ENCODE data around the gene PCDH15. TPM values are rescaled to one million over a fixed set of nuclear protein-coding genes. Genes with fewer than 3 reads are reported as not detected.

PCDH15 gene
- total RNA-seq, 1 donor from 2014 or later: 2.1 TPM

DNA sequence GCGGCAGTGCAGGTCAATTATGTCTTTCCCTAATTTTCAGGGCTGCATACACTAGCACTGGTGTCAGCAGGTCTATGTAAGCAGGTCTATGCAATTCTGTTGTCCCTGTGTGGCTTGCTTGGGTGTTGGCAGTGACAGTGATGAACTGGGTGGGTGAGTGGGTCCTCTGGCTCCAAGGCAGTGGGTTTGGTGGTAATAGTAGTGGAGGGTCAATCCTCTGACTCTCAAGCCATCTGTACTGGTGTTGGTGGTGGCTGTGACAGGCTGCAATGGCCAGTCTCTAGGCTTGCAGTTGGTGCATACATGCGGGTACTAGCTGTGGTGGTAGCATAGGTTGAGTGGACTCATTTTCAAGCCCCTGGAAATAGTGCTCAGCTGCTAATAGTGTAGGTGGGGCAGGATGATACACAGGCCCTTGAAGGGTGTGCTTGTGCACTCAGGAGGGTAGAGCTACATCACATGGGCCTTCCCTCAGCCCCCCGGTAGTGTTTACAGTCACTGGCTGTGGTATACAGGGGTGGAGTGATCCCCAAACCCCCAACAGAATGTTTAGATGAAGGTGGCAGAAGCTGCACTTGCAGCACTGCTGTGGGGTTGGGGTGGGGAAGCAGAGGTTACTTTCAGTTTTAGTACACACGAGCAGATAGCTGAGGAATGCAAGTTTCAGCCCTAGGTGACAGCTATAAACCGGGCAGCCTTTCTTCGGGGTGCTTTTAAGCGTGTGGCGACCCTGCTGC, 331.3 kb downstream of the PCDH15 start:
- ATAC-seq (no peak), DNase-seq (no peak)
- intact Hi-C loops (cut with DNase I): no loop called here
- Histone ChIP-seq H3K9me3 (no peaks in the 10 kb centered on the region), H3K27me3 (ENCODE audit: low read depth) (no peaks in the 10 kb centered on the region), H3K36me3 (no peaks in the 10 kb centered on the region), H3K4me3 (no peak overlapping the region), H3K4me1 (no peaks in the 10 kb centered on the region), H3K27ac (no peak overlapping the region)
- TF ChIP-seq, protein P1, sequence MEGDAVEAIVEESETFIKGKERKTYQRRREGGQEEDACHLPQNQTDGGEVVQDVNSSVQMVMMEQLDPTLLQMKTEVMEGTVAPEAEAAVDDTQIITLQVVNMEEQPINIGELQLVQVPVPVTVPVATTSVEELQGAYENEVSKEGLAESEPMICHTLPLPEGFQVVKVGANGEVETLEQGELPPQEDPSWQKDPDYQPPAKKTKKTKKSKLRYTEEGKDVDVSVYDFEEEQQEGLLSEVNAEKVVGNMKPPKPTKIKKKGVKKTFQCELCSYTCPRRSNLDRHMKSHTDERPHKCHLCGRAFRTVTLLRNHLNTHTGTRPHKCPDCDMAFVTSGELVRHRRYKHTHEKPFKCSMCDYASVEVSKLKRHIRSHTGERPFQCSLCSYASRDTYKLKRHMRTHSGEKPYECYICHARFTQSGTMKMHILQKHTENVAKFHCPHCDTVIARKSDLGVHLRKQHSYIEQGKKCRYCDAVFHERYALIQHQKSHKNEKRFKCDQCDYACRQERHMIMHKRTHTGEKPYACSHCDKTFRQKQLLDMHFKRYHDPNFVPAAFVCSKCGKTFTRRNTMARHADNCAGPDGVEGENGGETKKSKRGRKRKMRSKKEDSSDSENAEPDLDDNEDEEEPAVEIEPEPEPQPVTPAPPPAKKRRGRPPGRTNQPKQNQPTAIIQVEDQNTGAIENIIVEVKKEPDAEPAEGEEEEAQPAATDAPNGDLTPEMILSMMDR (IDR thresholded peaks at IDR 0.05): no peak

DNA sequence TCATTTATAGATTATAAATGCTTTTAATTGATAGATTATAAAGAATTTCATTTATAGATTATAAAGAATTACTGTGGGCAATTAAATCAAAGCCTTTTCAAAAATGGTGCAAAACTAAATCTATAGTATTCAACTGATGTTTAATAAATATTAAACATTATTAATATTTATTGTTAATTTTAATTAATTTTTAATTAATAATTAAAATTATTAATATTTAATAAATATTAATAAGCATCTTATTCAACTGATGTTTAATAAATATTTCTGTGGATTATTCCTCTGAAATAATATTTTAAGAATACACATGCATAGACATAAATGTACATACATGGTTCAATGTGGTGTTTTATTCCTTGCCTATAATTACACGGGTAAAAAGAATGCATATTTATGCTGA, 346.8 kb downstream of the PCDH15 start:
- TF ChIP-seq, protein P1 (IDR thresholded peaks at IDR 0.05): no peak
- Histone ChIP-seq H3K36me3 (no peaks in the 10 kb centered on the region), H3K27ac (no peak overlapping the region), H3K9me3 (no peaks in the 10 kb centered on the region), H3K27me3 (ENCODE audit: low read depth) (no peaks in the 10 kb centered on the region), H3K4me3 (no peak overlapping the region), H3K4me1 (no peaks in the 10 kb centered on the region)
- DNase-seq (no peak), ATAC-seq (no peak)
- intact Hi-C loops (cut with DNase I): no loop called here

DNA sequence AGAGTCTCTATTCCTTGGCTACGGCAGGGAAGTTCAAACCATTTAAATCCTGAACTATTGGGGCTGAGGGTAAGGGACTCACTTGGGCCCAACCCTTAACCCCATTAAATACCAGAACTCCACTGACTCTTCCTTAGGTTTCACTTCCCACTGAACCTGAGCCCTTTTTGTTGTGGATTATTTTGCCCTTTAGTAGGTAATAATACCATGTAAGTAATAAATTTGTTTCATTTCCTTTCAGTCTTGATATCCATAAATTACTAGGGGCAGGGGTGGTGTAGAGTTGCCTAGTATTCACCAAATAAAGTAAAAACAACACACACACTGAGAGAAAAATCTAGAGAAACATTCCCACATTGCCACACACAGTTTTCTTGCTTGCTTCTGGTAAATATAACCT, 352.0 kb downstream of the PCDH15 start:
- no peaks in the 10 kb centered on the region for H3K9me3 ChIP-seq
- TF ChIP-seq, protein P1 (IDR thresholded peaks at IDR 0.05): no peak

DNA sequence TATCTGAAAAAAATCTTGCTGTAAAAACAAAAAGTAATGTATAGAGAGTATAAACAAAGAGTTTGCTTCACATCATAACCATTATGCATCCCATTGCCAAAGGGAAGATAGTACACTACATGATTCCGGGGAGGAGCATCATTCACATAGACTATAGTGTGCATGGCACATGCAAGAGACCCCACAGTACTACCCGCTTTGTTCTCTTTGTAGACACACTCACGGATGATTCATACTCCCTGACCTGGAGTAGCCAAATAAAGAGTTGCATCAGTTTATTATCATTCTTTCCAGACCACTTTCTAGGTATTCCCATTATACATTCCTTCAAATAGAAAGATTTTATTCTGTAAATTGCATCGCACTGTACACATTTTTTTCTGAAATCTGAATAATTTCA, 356.9 kb downstream of the PCDH15 start:
- ATAC-seq (no peak), DNase-seq (no peak)
- Histone ChIP-seq H3K36me3 (no peaks in the 10 kb centered on the region), H3K4me1 (no peaks in the 10 kb centered on the region), H3K4me3 (no peak overlapping the region), H3K27ac (no peak overlapping the region), H3K9me3 (no peaks in the 10 kb centered on the region), H3K27me3 (ENCODE audit: low read depth) (no peaks in the 10 kb centered on the region)
- TF ChIP-seq, protein P1 (IDR thresholded peaks at IDR 0.05): no peak
- intact Hi-C loops (cut with DNase I): no loop called here

More for the DNA sequence above, 352.0 kb downstream of the PCDH15 start:
- Histone ChIP-seq H3K27ac (no peak overlapping the region), H3K4me1 (no peaks in the 10 kb centered on the region), H3K4me3 (no peak overlapping the region), H3K36me3 (no peaks in the 10 kb centered on the region), H3K27me3 (ENCODE audit: low read depth) (no peaks in the 10 kb centered on the region)
- ATAC-seq: no peak
- intact Hi-C loops (cut with DNase I): no loop called here
- no peak for DNase-seq

DNA sequence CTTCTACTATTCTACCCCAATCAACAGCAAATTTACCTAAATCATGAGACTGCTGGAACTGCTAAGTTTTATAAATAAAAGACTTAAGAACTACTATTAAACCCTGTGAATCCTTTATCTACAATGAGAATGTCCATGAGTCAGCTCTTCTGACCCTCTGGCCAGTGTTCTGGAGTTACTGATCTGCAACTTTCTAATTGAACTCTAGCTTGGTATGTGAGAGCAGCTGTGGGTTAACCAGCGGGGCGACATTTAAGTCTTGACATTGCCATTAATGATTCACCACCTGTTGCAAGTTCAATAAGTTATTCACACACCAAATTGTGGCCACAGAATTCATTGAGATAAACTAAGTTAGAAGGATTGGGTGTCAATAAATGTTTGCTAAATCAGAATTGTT, 359.8 kb downstream of the PCDH15 start:
- H3K27ac ChIP-seq: no peak overlapping the region
- ATAC-seq (no peak), DNase-seq (no peak)
- H3K36me3 ChIP-seq: no peaks in the 10 kb centered on the region
- intact Hi-C loops (cut with DNase I): no loop called here
- H3K9me3 ChIP-seq: no peaks in the 10 kb centered on the region
- TF ChIP-seq, protein P1 (IDR thresholded peaks at IDR 0.05): no peak
- no peaks in the 10 kb centered on the region for H3K4me1 ChIP-seq
- H3K27me3 ChIP-seq (ENCODE audit: low read depth): no peaks in the 10 kb centered on the region
- H3K4me3 ChIP-seq: no peak overlapping the region
